ENCODE data around the gene HSD17B13. TPM values are rescaled to one million over a fixed set of nuclear protein-coding genes. Genes with fewer than 3 reads are reported as not detected.

Gene HSD17B13
- total and polyA plus RNA-seq, 2 donors (not counting 1 experiment from before 2014, with no cell fraction given) = 0.32 to 0.46 TPM

GRCh38 chr4:87278335-87278794, 44.3 kb downstream of the HSD17B13 start:
- H2AFZ ChIP-seq (ENCODE audit: insufficient read depth, low read depth, low read length, poor library complexity, severe bottlenecking) = no peak overlapping the region
- H3K79me2 ChIP-seq (ENCODE audit: control insufficient read depth, insufficient read depth, low read length) = no peaks in the 10 kb centered on the region
- CTCF ChIA-PET = interaction anchor here (0.9 kb wide), 1 partner anchor 356 kb away, joined by 3 read pairs; no protein-coding TSS in a partner anchor
- peaks cover 5% of the 10 kb centered on the region for H3K9me3 Mint-ChIP-seq (ENCODE audit: insufficient read depth)
- no peak overlapping the region for H3K27ac ChIP-seq (ENCODE audit: low read length in 2 of 2)
- no peak overlapping the region for H3K27ac Mint-ChIP-seq
- H3K36me3 ChIP-seq (replicated peaks in 1 of 2; ENCODE audit: control extremely low read depth in 1 of 2, control insufficient read depth in 1 of 2, extremely low read depth in 1 of 2, insufficient read depth in 2 of 2, low read length in 1 of 2) = no peaks in the 10 kb centered on the region
- ATAC-seq (ENCODE audit: low read depth) = no peak
- H3K4me3 ChIP-seq (ENCODE audit: control extremely low read depth in 1 of 5, extremely low read depth in 1 of 5, insufficient read depth in 1 of 5, low read depth in 2 of 5, low read length in 4 of 5) = no peak overlapping the region
- H3K27me3 ChIP-seq (replicated peaks in 1 of 4; ENCODE audit: control extremely low read depth in 1 of 4, control insufficient read depth in 3 of 4, insufficient read depth in 4 of 4, low read length in 3 of 4) = peaks cover 0 to 5% (median 0%) of the 10 kb centered on the region in 4 experiments
- POLR2A ChIA-PET = no interaction called here
- intact Hi-C loops (cut with micrococcal nuclease) = no loop called here
- no peak for DNase-seq
- H3K4me1 ChIP-seq (ENCODE audit: control insufficient read depth in 2 of 2, insufficient read depth in 2 of 2, low read length in 2 of 2) = no peaks in the 10 kb centered on the region
- no peaks in the 10 kb centered on the region for H3K9me3 ChIP-seq (ENCODE audit: control extremely low read depth in 1 of 3, control insufficient read depth in 2 of 3, insufficient read depth in 1 of 3, low read length in 2 of 3)
- 87% methylated on average over 2 of the region's 3 CpGs for WGBS (ENCODE audit: insufficient coverage)
- H3K4me3 Mint-ChIP-seq = no peak overlapping the region
- no peaks in the 10 kb centered on the region for H4K20me1 ChIP-seq (ENCODE audit: control insufficient read depth, insufficient read depth, low read length, poor library complexity, severe bottlenecking)
- no peak overlapping the region for H3K4me2 ChIP-seq (replicated peaks; ENCODE audit: low read depth, low read length, poor library complexity, severe bottlenecking)
- TF ChIP-seq, protein P1, sequence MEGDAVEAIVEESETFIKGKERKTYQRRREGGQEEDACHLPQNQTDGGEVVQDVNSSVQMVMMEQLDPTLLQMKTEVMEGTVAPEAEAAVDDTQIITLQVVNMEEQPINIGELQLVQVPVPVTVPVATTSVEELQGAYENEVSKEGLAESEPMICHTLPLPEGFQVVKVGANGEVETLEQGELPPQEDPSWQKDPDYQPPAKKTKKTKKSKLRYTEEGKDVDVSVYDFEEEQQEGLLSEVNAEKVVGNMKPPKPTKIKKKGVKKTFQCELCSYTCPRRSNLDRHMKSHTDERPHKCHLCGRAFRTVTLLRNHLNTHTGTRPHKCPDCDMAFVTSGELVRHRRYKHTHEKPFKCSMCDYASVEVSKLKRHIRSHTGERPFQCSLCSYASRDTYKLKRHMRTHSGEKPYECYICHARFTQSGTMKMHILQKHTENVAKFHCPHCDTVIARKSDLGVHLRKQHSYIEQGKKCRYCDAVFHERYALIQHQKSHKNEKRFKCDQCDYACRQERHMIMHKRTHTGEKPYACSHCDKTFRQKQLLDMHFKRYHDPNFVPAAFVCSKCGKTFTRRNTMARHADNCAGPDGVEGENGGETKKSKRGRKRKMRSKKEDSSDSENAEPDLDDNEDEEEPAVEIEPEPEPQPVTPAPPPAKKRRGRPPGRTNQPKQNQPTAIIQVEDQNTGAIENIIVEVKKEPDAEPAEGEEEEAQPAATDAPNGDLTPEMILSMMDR (IDR thresholded peaks at IDR 0.05) = no peak
- TF ChIP-seq EZH2 (IDR thresholded peaks at IDR 0.05; ENCODE audit: borderline replicate concordance, insufficient read depth, low read depth, low read length, poor library complexity, severe bottlenecking) = no peak
- no peaks in the 10 kb centered on the region for H3K4me1 Mint-ChIP-seq
- H3K27me3 Mint-ChIP-seq = peaks cover 4% of the 10 kb centered on the region
- no peak overlapping the region for H3K9ac ChIP-seq (ENCODE audit: low read length)

- Mint-ChIP-seq H3K9me3 (ENCODE audit: insufficient read depth) (no peaks in the 10 kb centered on the region), H3K4me1 (no peaks in the 10 kb centered on the region), H3K27me3 (peaks cover 8% of the 10 kb centered on the region), H3K4me3 (no peak overlapping the region), H3K27ac (no peak overlapping the region)
- Histone ChIP-seq H3K4me1 (ENCODE audit: control insufficient read depth in 2 of 2, insufficient read depth in 2 of 2, low read length in 2 of 2) (no peaks in the 10 kb centered on the region), H4K20me1 (ENCODE audit: control insufficient read depth, insufficient read depth, low read length, poor library complexity, severe bottlenecking) (no peaks in the 10 kb centered on the region), H3K36me3 (replicated peaks in 1 of 2; ENCODE audit: control extremely low read depth in 1 of 2, control insufficient read depth in 1 of 2, extremely low read depth in 1 of 2, insufficient read depth in 2 of 2, low read length in 1 of 2) (no peaks in the 10 kb centered on the region), H3K79me2 (ENCODE audit: control insufficient read depth, insufficient read depth, low read length) (no peaks in the 10 kb centered on the region), H3K27ac (ENCODE audit: low read length in 2 of 2) (no peak overlapping the region), H3K9me3 (ENCODE audit: control extremely low read depth in 1 of 3, control insufficient read depth in 2 of 3, insufficient read depth in 1 of 3, low read length in 2 of 3) (no peaks in the 10 kb centered on the region), H3K27me3 (replicated peaks in 1 of 4; ENCODE audit: control extremely low read depth in 1 of 4, control insufficient read depth in 3 of 4, insufficient read depth in 4 of 4, low read length in 3 of 4) (peaks cover 0 to 6% (median 0%) of the 10 kb centered on the region in 4 experiments), H3K4me3 (ENCODE audit: control extremely low read depth in 1 of 5, extremely low read depth in 1 of 5, insufficient read depth in 1 of 5, low read depth in 2 of 5, low read length in 4 of 5) (no peak overlapping the region), H3K9ac (ENCODE audit: low read length) (no peak overlapping the region), H2AFZ (ENCODE audit: insufficient read depth, low read depth, low read length, poor library complexity, severe bottlenecking) (no peak overlapping the region), H3K4me2 (replicated peaks; ENCODE audit: low read depth, low read length, poor library complexity, severe bottlenecking) (no peak overlapping the region)
- DNase-seq = no peak
- intact Hi-C loops (cut with micrococcal nuclease) = no loop called here
- ATAC-seq (ENCODE audit: low read depth) = no peak
- ChIA-PET POLR2A (no interaction called here), CTCF (no interaction called here)
- TF ChIP-seq, protein P1 (IDR thresholded peaks at IDR 0.05) = no peak
- no peak for TF ChIP-seq EZH2 (IDR thresholded peaks at IDR 0.05; ENCODE audit: borderline replicate concordance, insufficient read depth, low read depth, low read length, poor library complexity, severe bottlenecking)
- no CpG with 5 or more reads among the region's 2 CpGs for WGBS (ENCODE audit: insufficient coverage)
Observed at GRCh38 chr4:87275311-87275710, 47.4 kb downstream of the HSD17B13 start.
